HepG2 (cell line): ENCODE data around the gene FHL3. TPM values are rescaled to one million over a fixed set of nuclear protein-coding genes. Genes with fewer than 3 reads are reported as not detected.

Experiments
- AKAP8 ChIP-seq: sonication (generic); formaldehyde crosslinking; IDR thresholded peaks from 2 replicates; pipeline ENCODE4 v1.5.1; 2020; ENCODE audit warnings: mild to moderate bottlenecking, missing genetic modification reagents
- AKNA ChIP-seq: sonication (generic); formaldehyde crosslinking; IDR thresholded peaks from 2 replicates; pipeline ENCODE4 v1.4.0; 2020; ENCODE audit warnings: missing genetic modification reagents, borderline replicate concordance
- DBP ChIP-seq: sonication (generic); formaldehyde crosslinking; IDR thresholded peaks from 2 replicates; pipeline ENCODE4 v1.4.0; 2020; ENCODE audit warnings: missing genetic modification reagents; ENCODE audit errors: not compliant biosample characterization
- DNMT3B ChIP-seq: conservative IDR thresholded peaks from 2 replicates; pipeline ENCODE4 v1.6.1; 2016; ENCODE audit warnings: missing biosample characterization, control low read depth
- GFI1 ChIP-seq: sonication (generic); formaldehyde crosslinking; IDR thresholded peaks from 2 replicates; pipeline ENCODE4 v1.5.0; 2020; ENCODE audit warnings: missing genetic modification reagents, mild to moderate bottlenecking, borderline replicate concordance
- JDP2 ChIP-seq: sonication (generic); formaldehyde crosslinking; IDR thresholded peaks from 2 replicates; pipeline ENCODE4 v1.8.1; 2022; ENCODE audit warnings: missing genetic modification reagents, borderline replicate concordance
- NFE2 ChIP-seq: sonication (generic); formaldehyde crosslinking; IDR thresholded peaks from 2 replicates; pipeline ENCODE4 v1.4.0; 2020; ENCODE audit warnings: missing genetic modification reagents
- POLR2G ChIP-seq: fragments of 200-400 bp; formaldehyde crosslinking; IDR thresholded peaks from 2 replicates; pipeline ENCODE4 v1.6.1; 2018; ENCODE audit warnings: mild to moderate bottlenecking, low read depth, low read length, moderate library complexity
- PRDM4 ChIP-seq: sonication (generic); formaldehyde crosslinking; IDR thresholded peaks from 2 replicates; pipeline ENCODE4 v1.9.0; 2021; ENCODE audit warnings: missing genetic modification reagents, borderline replicate concordance
- SOX5 ChIP-seq: IDR thresholded peaks from 2 replicates; pipeline ENCODE4 v1.6.1; 2016; ENCODE audit warnings: borderline replicate concordance
- ZNF546 ChIP-seq: sonication (generic); formaldehyde crosslinking; conservative IDR thresholded peaks from 2 replicates; pipeline ENCODE4 v1.8.1; 2023; ENCODE audit warnings: mild to moderate bottlenecking, missing genetic modification reagents
- ZNF883 ChIP-seq: sonication (generic); formaldehyde crosslinking; IDR thresholded peaks from 2 replicates; pipeline ENCODE4 v1.5.1; 2020; ENCODE audit warnings: mild to moderate bottlenecking, missing genetic modification reagents; ENCODE audit errors: not compliant biosample characterization
- ZSCAN29 ChIP-seq: sonication (generic); formaldehyde crosslinking; conservative IDR thresholded peaks from 2 replicates; pipeline ENCODE4 v1.4.0; 2020; ENCODE audit warnings: mild to moderate bottlenecking, missing genetic modification reagents
- polyA plus RNA-seq, 8 experiments: library from polyadenylated mRNA; depleted of rRNA in 3 of 8; stranded (reverse) in 7 of 8; unstranded in 1 of 8; fragments of >200 nt; fragmentation: Illumina TruSeq in 4 of 8; extraction: Trizol in 4 of 8; gene quantifications; 2 replicates each; pipeline versions ENCODE4 v1.2.1 to v1.2.3, GENCODE V29; 2011 to 2016; ENCODE audit warnings: low read depth in 4 of 8, missing spikeins in 1 of 8, mixed read lengths in 1 of 8; ENCODE audit not compliant: insufficient read depth in 1 of 8
- total RNA-seq, 5 experiments: library from RNA; depleted of rRNA; stranded (reverse); fragments of >200 nt; fragmentation: Illumina TruSeq; extraction: Trizol; gene quantifications; 2 replicates each; pipeline ENCODE4 v1.2.3, GENCODE V29; 2016; ENCODE audit warnings: low read depth in 1 of 5
- TF ChIP-seq, protein P1 (sequence below): sonication (generic); formaldehyde crosslinking; IDR thresholded peaks from 2 replicates; pipeline ENCODE4 v1.4.0; 2020; ENCODE audit warnings: mild to moderate bottlenecking, missing genetic modification reagents
- TF ChIP-seq, protein P2 (sequence below): IDR thresholded peaks from 2 replicates; pipeline ENCODE4 v1.6.1; 2016; ENCODE audit warnings: low read depth

The FHL3 gene
- total and polyA plus RNA-seq, 2 of the 13 experiments (the other 11 are each of a cell fraction or from before 2014, with no cell fraction given): 2.8 to 6.6 TPM

DNA sequence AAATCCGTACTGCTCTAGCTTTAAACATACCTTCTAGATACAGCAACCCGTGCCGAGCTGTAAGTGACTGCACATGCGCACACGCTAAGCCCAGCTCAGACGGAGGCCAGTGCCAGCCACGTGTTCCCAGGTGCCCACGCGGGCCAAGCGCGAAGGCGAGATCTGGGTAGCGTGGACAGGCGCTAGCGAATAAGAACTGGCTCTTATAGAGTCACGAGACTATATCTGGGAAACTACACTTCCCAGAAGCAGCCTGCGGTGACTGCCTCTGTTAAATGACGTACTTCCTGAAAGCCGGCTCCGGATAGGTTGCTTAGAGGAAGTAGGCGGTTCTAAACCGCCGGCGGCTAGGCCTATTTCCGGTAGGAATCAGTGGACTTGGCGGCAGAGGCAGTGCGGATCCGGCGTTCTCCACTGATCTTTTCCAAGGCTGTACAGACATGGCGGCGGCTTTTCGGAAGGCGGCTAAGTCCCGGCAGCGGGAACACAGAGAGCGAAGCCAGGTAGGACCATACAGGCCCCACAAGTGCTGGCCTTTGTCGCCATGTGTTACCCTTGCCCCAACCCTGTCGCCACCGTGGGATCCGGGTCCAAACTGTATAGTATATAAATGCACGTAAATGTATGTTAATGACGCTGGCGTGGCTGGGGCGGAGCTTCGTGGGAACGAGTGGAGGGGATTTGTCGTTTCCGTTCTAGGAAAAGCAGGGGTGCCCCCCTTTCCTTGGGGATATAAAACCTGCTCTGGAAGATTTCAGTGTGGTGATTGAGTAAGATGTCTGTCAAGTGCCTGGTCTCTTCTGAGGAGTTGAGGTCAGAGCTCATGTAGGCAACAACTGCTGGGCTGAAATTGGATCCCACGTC lies 7.3 kb upstream of the FHL3 start, which contains the start of gene UTP11 (continued):
- 0 out of 2 replicates have a peak, but pooled peaks have one; percentile 17 for TF ChIP-seq ZSCAN29 (CRISPR knock-in tag)
- TF ChIP-seq DBP (CRISPR knock-in tag): peak; percentile 67
- TF ChIP-seq ZNF546 (CRISPR knock-in tag): peak; percentile 98
- TF ChIP-seq, protein P1, sequence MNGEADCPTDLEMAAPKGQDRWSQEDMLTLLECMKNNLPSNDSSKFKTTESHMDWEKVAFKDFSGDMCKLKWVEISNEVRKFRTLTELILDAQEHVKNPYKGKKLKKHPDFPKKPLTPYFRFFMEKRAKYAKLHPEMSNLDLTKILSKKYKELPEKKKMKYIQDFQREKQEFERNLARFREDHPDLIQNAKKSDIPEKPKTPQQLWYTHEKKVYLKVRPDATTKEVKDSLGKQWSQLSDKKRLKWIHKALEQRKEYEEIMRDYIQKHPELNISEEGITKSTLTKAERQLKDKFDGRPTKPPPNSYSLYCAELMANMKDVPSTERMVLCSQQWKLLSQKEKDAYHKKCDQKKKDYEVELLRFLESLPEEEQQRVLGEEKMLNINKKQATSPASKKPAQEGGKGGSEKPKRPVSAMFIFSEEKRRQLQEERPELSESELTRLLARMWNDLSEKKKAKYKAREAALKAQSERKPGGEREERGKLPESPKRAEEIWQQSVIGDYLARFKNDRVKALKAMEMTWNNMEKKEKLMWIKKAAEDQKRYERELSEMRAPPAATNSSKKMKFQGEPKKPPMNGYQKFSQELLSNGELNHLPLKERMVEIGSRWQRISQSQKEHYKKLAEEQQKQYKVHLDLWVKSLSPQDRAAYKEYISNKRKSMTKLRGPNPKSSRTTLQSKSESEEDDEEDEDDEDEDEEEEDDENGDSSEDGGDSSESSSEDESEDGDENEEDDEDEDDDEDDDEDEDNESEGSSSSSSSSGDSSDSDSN (CRISPR knock-in tag): peak; percentile 68
- TF ChIP-seq, protein P2, sequence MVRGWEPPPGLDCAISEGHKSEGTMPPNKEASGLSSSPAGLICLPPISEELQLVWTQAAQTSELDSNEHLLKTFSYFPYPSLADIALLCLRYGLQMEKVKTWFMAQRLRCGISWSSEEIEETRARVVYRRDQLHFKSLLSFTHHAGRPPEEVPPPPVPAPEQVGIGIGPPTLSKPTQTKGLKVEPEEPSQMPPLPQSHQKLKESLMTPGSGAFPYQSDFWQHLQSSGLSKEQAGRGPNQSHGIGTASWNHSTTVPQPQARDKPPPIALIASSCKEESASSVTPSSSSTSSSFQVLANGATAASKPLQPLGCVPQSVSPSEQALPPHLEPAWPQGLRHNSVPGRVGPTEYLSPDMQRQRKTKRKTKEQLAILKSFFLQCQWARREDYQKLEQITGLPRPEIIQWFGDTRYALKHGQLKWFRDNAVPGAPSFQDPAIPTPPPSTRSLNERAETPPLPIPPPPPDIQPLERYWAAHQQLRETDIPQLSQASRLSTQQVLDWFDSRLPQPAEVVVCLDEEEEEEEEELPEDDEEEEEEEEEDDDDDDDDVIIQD (CRISPR knock-in tag): 0 out of 2 replicates have a peak, but pooled peaks have one; percentile 38
- TF ChIP-seq POLR2G: peak; percentile 87
- TF ChIP-seq GFI1: peak; percentile 71; the same call in 1 of the 2 replicates
- 0 out of 2 replicates have a peak, but pooled peaks have one; percentile 69 for TF ChIP-seq PRDM4 (CRISPR knock-in tag)
- TF ChIP-seq NFE2 (CRISPR knock-in tag): 0 out of 2 replicates have a peak, but pooled peaks have one; percentile 36
- TF ChIP-seq JDP2 (CRISPR knock-in tag): peak; percentile 60; the same call in 1 of the 2 replicates
- TF ChIP-seq SOX5 (CRISPR knock-in tag): peak; percentile 60; the same call in 1 of the 2 replicates
- peak; percentile 98 for TF ChIP-seq DNMT3B (CRISPR knock-in tag)
- TF ChIP-seq AKAP8 (CRISPR knock-in tag): peak; percentile 77
- peak; percentile 92; the same call in 1 of the 2 replicates for TF ChIP-seq AKNA (CRISPR knock-in tag)
- TF ChIP-seq ZNF883 (CRISPR knock-in tag): peak; percentile 100
